Prostate gland (tissue), 2 donors: ENCODE data around the gene SSX5.
"Not testable (repeated sequence)": the region's sequence is repeated elsewhere in the genome, so short reads cannot be mapped to it uniquely, and the experiment has no call there.

Experiments used
- POLR2A ChIP-seq: fragments of 450-650 bp; IDR thresholded peaks from one replicate; pipeline ENCODE4 v1.6.1; 2016; ENCODE audit warnings: antibody characterized with exemption, mild to moderate bottlenecking
- TF ChIP-seq, protein P1 (sequence below), 4 experiments: fragments of 200-600 bp in 2 of 4; fragments of 450-650 bp in 2 of 4; sonication (generic) in 2 of 4; IDR thresholded peaks; 1 replicate in 3 of 4; 2 replicates in 1 of 4; pipeline ENCODE4 v1.5.1; 2016 to 2019; ENCODE audit warnings: antibody characterized with exemption in 4 of 4, mild to moderate bottlenecking in 2 of 4, moderate library complexity in 2 of 4

DNA sequence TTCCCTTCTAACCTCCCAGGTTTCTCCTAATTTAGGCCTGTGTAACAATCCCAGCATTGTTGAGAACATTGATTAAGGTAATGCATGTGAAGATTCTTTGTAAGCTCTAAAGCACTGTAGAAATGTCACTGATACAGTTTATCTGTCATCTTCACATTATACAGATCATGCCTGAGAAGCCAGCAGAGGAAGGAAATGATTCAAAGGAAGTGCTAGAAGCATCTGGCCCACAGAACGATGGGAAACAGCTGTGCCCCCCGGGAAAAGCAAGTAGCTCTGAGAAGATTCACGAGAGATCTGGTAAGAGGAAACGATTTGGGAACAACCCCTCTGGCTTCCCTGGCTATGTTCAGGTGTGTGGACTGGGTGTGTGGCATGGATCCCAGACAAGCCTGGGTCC, 17.7 kb upstream of the SSX5 start:
- not testable (repeated sequence) for TF ChIP-seq POLR2A
- TF ChIP-seq, protein P1, sequence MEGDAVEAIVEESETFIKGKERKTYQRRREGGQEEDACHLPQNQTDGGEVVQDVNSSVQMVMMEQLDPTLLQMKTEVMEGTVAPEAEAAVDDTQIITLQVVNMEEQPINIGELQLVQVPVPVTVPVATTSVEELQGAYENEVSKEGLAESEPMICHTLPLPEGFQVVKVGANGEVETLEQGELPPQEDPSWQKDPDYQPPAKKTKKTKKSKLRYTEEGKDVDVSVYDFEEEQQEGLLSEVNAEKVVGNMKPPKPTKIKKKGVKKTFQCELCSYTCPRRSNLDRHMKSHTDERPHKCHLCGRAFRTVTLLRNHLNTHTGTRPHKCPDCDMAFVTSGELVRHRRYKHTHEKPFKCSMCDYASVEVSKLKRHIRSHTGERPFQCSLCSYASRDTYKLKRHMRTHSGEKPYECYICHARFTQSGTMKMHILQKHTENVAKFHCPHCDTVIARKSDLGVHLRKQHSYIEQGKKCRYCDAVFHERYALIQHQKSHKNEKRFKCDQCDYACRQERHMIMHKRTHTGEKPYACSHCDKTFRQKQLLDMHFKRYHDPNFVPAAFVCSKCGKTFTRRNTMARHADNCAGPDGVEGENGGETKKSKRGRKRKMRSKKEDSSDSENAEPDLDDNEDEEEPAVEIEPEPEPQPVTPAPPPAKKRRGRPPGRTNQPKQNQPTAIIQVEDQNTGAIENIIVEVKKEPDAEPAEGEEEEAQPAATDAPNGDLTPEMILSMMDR (IDR thresholded peaks at IDR 0.05) = not testable (repeated sequence)
